NT2/D1 (cell line): Measurements from ENCODE around the gene SH3PXD2B.
"Not testable (repeated sequence)": the region's sequence is repeated elsewhere in the genome, so short reads cannot be mapped to it uniquely, and the experiment has no call there.

Experiments
- DNase-seq: peaks from one replicate; pipeline ENCODE4 v3.0.0-alpha.2; 2011; ENCODE audit warnings: low read depth, low spot score
- H3K27me3 ChIP-seq: 2 replicates; pipeline ENCODE4 v1.6.0; 2011; ENCODE audit warnings: mild to moderate bottlenecking; ENCODE audit not compliant: insufficient read length, insufficient read depth
- H3K36me3 ChIP-seq: 2 replicates; pipeline ENCODE4 v1.6.1; 2011; ENCODE audit warnings: mild to moderate bottlenecking, low read length, mixed read lengths; ENCODE audit not compliant: insufficient read depth, insufficient read length
- H3K4me1 ChIP-seq: 2 replicates; pipeline ENCODE4 v1.5.1; 2011; ENCODE audit not compliant: insufficient read depth, insufficient read length
- H3K4me3 ChIP-seq: 2 replicates; pipeline ENCODE4 v1.5.1; 2011; ENCODE audit warnings: low read depth; ENCODE audit not compliant: insufficient read length
- H3K9ac ChIP-seq: 2 replicates; pipeline ENCODE4 v1.6.0; 2011; ENCODE audit warnings: low read depth; ENCODE audit not compliant: insufficient read length
- H3K9me3 ChIP-seq: 2 replicates; pipeline ENCODE4 v1.5.1; 2011; ENCODE audit warnings: mild to moderate bottlenecking, low read length; ENCODE audit not compliant: insufficient read depth
- SUZ12 ChIP-seq: IDR thresholded peaks from 2 replicates; pipeline ENCODE4 v1.6.1; 2011; ENCODE audit not compliant: insufficient read length, insufficient read depth; ENCODE audit errors: extremely low read depth
- YY1 ChIP-seq: IDR thresholded peaks from 2 replicates; pipeline ENCODE4 v1.6.1; 2011; ENCODE audit not compliant: insufficient read length, insufficient read depth
- ZNF274 ChIP-seq: IDR thresholded peaks from 2 replicates; pipeline ENCODE4 v1.6.1; 2011; ENCODE audit warnings: mild to moderate bottlenecking, low read depth, low read length

SH3PXD2B gene

GRCh38 chr5:172485511-172486202, 31.3 kb upstream of the SH3PXD2B start:
- Histone ChIP-seq H3K27me3 (no peaks in the 10 kb centered on the region), H3K9me3 (no peaks in the 10 kb centered on the region), H3K4me3 (no peak overlapping the region), H3K9ac (no peak overlapping the region), H3K36me3 (no peaks in the 10 kb centered on the region), H3K4me1 (no peaks in the 10 kb centered on the region)
- no peak for DNase-seq
- no peak for TF ChIP-seq YY1
- TF ChIP-seq SUZ12 = no peak
- TF ChIP-seq ZNF274 = no peak

GRCh38 chr5:172484664-172485063, 30.3 kb upstream of the SH3PXD2B start:
- peaks cover 1% of the 10 kb centered on the region for H3K4me1 ChIP-seq
- H3K9ac ChIP-seq = no peak overlapping the region
- no peak for TF ChIP-seq YY1
- no peak for TF ChIP-seq SUZ12
- no peaks in the 10 kb centered on the region for H3K9me3 ChIP-seq
- no peaks in the 10 kb centered on the region for H3K27me3 ChIP-seq
- no peak overlapping the region for H3K4me3 ChIP-seq
- H3K36me3 ChIP-seq = no peaks in the 10 kb centered on the region
- no peak for DNase-seq

GRCh38 chr5:172482156-172483020, 28.1 kb upstream of the SH3PXD2B start:
- Histone ChIP-seq H3K9ac (no peak overlapping the region), H3K4me1 (peaks cover 7% of the 10 kb centered on the region), H3K4me3 (no peak overlapping the region), H3K27me3 (no peaks in the 10 kb centered on the region), H3K36me3 (no peaks in the 10 kb centered on the region), H3K9me3 (no peaks in the 10 kb centered on the region)
- no peak for DNase-seq
- TF ChIP-seq YY1 = no peak
- TF ChIP-seq SUZ12 = no peak

- H3K27me3 ChIP-seq = no peaks in the 10 kb centered on the region
- no peak overlapping the region for H3K9ac ChIP-seq
- peaks cover 7% of the 10 kb centered on the region for H3K4me1 ChIP-seq
- DNase-seq = no peak
- H3K9me3 ChIP-seq = no peaks in the 10 kb centered on the region
- TF ChIP-seq SUZ12 (no peak), ZNF274 (no peak), YY1 (no peak)
- no peaks in the 10 kb centered on the region for H3K36me3 ChIP-seq
- no peak overlapping the region for H3K4me3 ChIP-seq
Measured at GRCh38 chr5:172481011-172481800, 26.9 kb upstream of the SH3PXD2B start.

GRCh38 chr5:172479784-172480115, 25.4 kb upstream of the SH3PXD2B start:
- H3K36me3 ChIP-seq = no peaks in the 10 kb centered on the region
- H3K4me1 ChIP-seq = peaks cover 7% of the 10 kb centered on the region
- no peaks in the 10 kb centered on the region for H3K27me3 ChIP-seq
- no peak overlapping the region for H3K9ac ChIP-seq
- no peak overlapping the region for H3K4me3 ChIP-seq
- no peak for DNase-seq
- no peak for TF ChIP-seq YY1
- no peak for TF ChIP-seq SUZ12
- no peak for TF ChIP-seq ZNF274
- no peaks in the 10 kb centered on the region for H3K9me3 ChIP-seq

- Histone ChIP-seq H3K4me1 (peaks cover 7% of the 10 kb centered on the region), H3K9ac (no peak overlapping the region), H3K36me3 (no peaks in the 10 kb centered on the region), H3K9me3 (no peaks in the 10 kb centered on the region), H3K4me3 (no peak overlapping the region), H3K27me3 (no peaks in the 10 kb centered on the region)
- DNase-seq = peak; percentile 91
- TF ChIP-seq YY1 (no peak), SUZ12 (no peak), ZNF274 (no peak)
Measured at GRCh38 chr5:172479034-172479783, 24.9 kb upstream of the SH3PXD2B start.

GRCh38 chr5:172478695-172479033, 24.3 kb upstream of the SH3PXD2B start:
- not testable (repeated sequence) for H3K36me3 ChIP-seq, H3K9me3 ChIP-seq, H3K27me3 ChIP-seq, H3K4me3 ChIP-seq, DNase-seq, H3K4me1 ChIP-seq, H3K9ac ChIP-seq
